Lower lobe of right lung (tissue), 2 donors: Measurements from ENCODE around the gene DYSF. TPM values are rescaled to one million over a fixed set of nuclear protein-coding genes. Genes with fewer than 3 reads are reported as not detected.
A peak's percentile ranks its signal among the peaks of the same experiment; 100 is the strongest.

Experiments used
- ATAC-seq, 2 donors: fragments of 200-7000 bp; cut with Tn5 transposase; one replicate each; pipeline ENCODE4 v1.9.1; 2020 to 2022; ENCODE audit warnings: mild to moderate bottlenecking in 2 of 2, moderate library complexity in 2 of 2
- DNase-seq: peaks from one replicate; pipeline ENCODE4 v3.0.0-alpha.2; 2020
- H3K27ac ChIP-seq: fragments of 200-600 bp; one replicate; pipeline ENCODE4 v1.8.0; 2022
- H3K27me3 ChIP-seq: fragments of 200-600 bp; one replicate; pipeline ENCODE4 v1.8.0; 2022; ENCODE audit warnings: low read depth
- H3K36me3 ChIP-seq: fragments of 200-600 bp; one replicate; pipeline ENCODE4 v1.8.0; 2022; ENCODE audit warnings: mild to moderate bottlenecking
- H3K4me1 ChIP-seq: fragments of 200-600 bp; one replicate; pipeline ENCODE4 v1.8.0; 2022
- H3K4me3 ChIP-seq: fragments of 200-600 bp; one replicate; pipeline ENCODE4 v1.8.0; 2022; ENCODE audit warnings: mild to moderate bottlenecking
- H3K9me3 ChIP-seq: fragments of 200-600 bp; one replicate; pipeline ENCODE4 v1.8.0; 2022
- CTCF ChIP-seq: fragments of 200-600 bp; IDR thresholded peaks from one replicate; pipeline ENCODE4 v1.8.0; 2022; ENCODE audit warnings: antibody characterized with exemption, mild to moderate bottlenecking
- intact Hi-C: fragments of 100-400 bp; cut with DNase I; formaldehyde crosslinking; loops from one replicate; pipeline ENCODE4 v1.11.0; 2022
- total RNA-seq: library from RNA; stranded (reverse); fragmentation: NEBNext Ultra II Directional; extraction: Animal tissue kit (Norgen Biotek cat#: 25700); gene quantifications from one replicate; pipeline ENCODE4 v1.2.1, GENCODE V29; 2021
- donor health status: DM: no; HTN: yes; CAD: no; lungs with severe emphysema.

The DYSF gene
- total RNA-seq, 1 donor from 2014 or later: 41.2 TPM

- Histone ChIP-seq H3K9me3 (no peaks in the 10 kb centered on the region), H3K27ac (no peak overlapping the region), H3K4me1 (no peaks in the 10 kb centered on the region), H3K36me3 (no peaks in the 10 kb centered on the region), H3K27me3 (no peaks in the 10 kb centered on the region), H3K4me3 (no peak overlapping the region)
- DNase-seq (no peak), ATAC-seq (no peak)
- intact Hi-C loops: no loop called here
- TF ChIP-seq CTCF: no peak
Measured at GRCh38 chr2:71538241-71538640, 84.9 kb downstream of the DYSF start.

GRCh38 chr2:71538656-71539265 is 85.4 kb downstream of the DYSF start:
- H3K36me3 ChIP-seq: no peaks in the 10 kb centered on the region
- DNase-seq (no peak), ATAC-seq (no peak)
- TF ChIP-seq CTCF: no peak
- no peaks in the 10 kb centered on the region for H3K4me1 ChIP-seq
- no peaks in the 10 kb centered on the region for H3K27me3 ChIP-seq
- H3K4me3 ChIP-seq: no peak overlapping the region
- H3K9me3 ChIP-seq: no peaks in the 10 kb centered on the region
- intact Hi-C loops: no loop called here
- no peak overlapping the region for H3K27ac ChIP-seq

- ATAC-seq (no peak), DNase-seq (no peak)
- H3K36me3 ChIP-seq: no peaks in the 10 kb centered on the region
- H3K4me1 ChIP-seq: peaks cover 9% of the 10 kb centered on the region
- H3K4me3 ChIP-seq: no peak overlapping the region
- intact Hi-C loops: loop anchor here (10.0 kb wide), 1 partner anchor 614 kb away; no protein-coding TSS in a partner anchor
- H3K27ac ChIP-seq: no peak overlapping the region
- H3K27me3 ChIP-seq: peaks cover under 1% of the 10 kb centered on the region
- H3K9me3 ChIP-seq: no peaks in the 10 kb centered on the region
- TF ChIP-seq CTCF: no peak
Measured at GRCh38 chr2:71540818-71541217, 87.5 kb downstream of the DYSF start.

GRCh38 chr2:71544919-71545571 is 91.7 kb downstream of the DYSF start:
- H3K4me3 ChIP-seq: peak overlapping the region; percentile 20
- DNase-seq: no peak

More at GRCh38 chr2:71544919-71545571, 91.7 kb downstream of the DYSF start:
- intact Hi-C loops: loop anchor here (10.0 kb wide), 1 partner anchor 610 kb away; no protein-coding TSS in a partner anchor
- peak; percentile 43 to 52 for ATAC-seq
- H3K9me3 ChIP-seq: no peaks in the 10 kb centered on the region
- H3K4me1 ChIP-seq: peaks cover 12% of the 10 kb centered on the region
- H3K36me3 ChIP-seq: no peaks in the 10 kb centered on the region
- H3K27me3 ChIP-seq: peaks cover 9% of the 10 kb centered on the region
- no peak for TF ChIP-seq CTCF
- H3K27ac ChIP-seq: peak overlapping the region; percentile 62
